OCI-M2 (cell line): ENCODE results near the gene SHFL.

Source experiments
- DNase-seq: peaks from one replicate; lab custom pipeline; 2025; ENCODE audit not compliant: unreplicated experiment; lab: John Stamatoyannopoulos, UW

Gene SHFL

GRCh38 chr19:10132905-10133304 is 46.8 kb downstream of the SHFL start:
- DNase-seq: no peak

- no peak for DNase-seq
Measured at GRCh38 chr19:10133596-10133995, 47.5 kb downstream of the SHFL start.

DNA sequence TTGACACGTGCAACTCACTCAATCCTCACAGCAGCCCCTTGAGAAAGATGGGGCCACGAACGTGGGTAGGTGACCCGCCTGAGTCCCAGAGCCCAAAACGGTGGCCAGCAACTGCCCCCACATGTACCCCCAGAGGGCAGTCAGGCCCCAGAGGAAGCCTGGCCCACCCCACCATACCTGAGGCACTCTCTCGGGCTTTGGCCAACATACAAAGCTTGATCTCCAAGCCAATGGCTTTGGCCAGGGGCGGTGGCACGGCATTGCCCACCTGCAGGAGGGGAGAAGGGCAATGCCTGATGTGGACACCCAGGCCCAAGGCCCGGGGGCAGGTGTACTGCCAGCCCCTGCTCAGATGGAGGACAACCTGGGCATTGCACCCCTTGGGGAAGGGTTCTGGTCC is 47.9 kb downstream of the SHFL start:
- DNase-seq: no peak

- DNase-seq: no peak
Measured at GRCh38 chr19:10135551-10136334, 49.6 kb downstream of the SHFL start.

DNA sequence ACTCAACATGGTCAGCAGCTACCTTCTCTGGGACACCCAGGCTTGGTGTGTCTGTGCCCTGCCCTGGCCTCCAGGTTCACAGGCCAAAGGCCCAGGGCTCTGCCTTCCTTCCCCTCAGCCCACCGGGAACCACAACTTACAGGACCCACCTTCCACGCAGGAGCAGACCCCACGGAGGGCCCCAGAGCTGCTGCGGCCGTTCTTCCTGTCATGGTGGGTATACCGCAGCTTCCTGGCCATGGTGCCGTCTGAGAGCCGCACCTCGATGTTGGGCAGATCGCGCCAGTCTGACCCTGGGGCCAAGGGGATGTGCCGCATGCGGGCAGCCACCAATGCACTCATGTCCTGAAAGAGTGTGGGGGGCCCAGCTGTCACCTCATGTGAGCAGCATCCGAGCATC is 50.8 kb downstream of the SHFL start:
- DNase-seq: no peak

GRCh38 chr19:10137751-10138682 is 51.9 kb downstream of the SHFL start:
- no peak for DNase-seq

GRCh38 chr19:10138879-10139795 is 53.0 kb downstream of the SHFL start:
- DNase-seq: no peak

DNA sequence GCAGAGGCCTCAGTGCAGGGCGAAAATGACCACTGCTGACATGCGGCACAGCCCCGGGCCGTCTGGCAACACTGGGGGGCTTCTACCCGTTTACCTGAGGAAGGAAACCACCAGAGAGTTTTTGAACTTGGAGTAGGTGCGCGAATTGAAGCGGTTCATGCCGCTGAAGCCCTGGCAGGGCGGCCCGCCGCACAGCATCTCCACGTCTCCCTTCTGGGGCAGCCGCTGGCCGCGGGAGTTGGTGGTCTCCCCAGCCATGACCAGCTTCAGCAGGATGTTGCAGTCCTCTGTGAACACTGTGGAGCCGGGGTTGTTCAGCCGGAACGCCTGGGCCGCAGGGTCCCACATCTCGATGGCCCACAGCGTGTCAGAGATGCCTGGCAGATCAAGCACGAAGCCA is 53.8 kb downstream of the SHFL start:
- DNase-seq: no peak

- DNase-seq: no peak
Measured at GRCh38 chr19:10141479-10141878, 55.4 kb downstream of the SHFL start.

DNA sequence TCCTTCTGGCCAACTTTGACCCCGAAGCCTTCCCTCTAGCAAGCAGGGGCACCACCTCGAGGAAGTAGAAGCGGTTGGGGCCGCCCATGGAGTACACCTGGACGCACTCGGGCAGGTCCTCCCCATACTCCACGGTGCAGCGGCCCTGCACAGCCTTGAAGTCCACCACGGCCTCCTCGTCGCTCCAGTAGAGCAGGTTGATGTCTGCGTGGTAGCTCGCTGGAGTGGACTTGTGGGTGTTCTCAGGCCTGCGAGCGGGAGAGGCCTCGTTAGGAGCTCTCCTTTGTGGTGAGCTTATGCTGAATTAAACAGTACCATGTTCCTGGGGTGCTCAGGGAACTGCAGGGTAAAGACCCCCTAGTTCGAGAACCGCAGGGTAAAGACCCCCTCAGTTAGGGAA is 55.9 kb downstream of the SHFL start:
- DNase-seq: no peak
